Astrocyte of the spinal cord (primary cell): Measurements from ENCODE around the gene RNLS.

Experiments used
- DNase-seq: peaks from one replicate; pipeline ENCODE4 v3.0.0; 2011; ENCODE audit warnings: low read depth, low spot score
- H3K4me3 ChIP-seq: 2 replicates; pipeline ENCODE4 v1.5.1; 2011; ENCODE audit warnings: low read depth, mild to moderate bottlenecking, low read length, moderate library complexity
- CTCF ChIP-seq: IDR thresholded peaks from 2 replicates; pipeline ENCODE4 v1.5.1; 2012; ENCODE audit warnings: low read depth, mild to moderate bottlenecking, low read length, inconsistent platforms
- in situ Hi-C: cut with HindIII; loops from 2 replicates; pipeline ENCODE4 v1.10.0; 2017; ENCODE audit warnings: low sequenced_read_pairs

RNLS gene

GRCh38 chr10:88253622-88254021, 329.5 kb downstream of the RNLS start:
- H3K4me3 ChIP-seq = no peak overlapping the region
- TF ChIP-seq CTCF = no peak
- no peak for DNase-seq
- in situ Hi-C loops = no loop called here

- no peak overlapping the region for H3K4me3 ChIP-seq
- in situ Hi-C loops = no loop called here
- DNase-seq = no peak
- no peak for TF ChIP-seq CTCF
Measured at GRCh38 chr10:88253128-88253527, 330.0 kb downstream of the RNLS start.

GRCh38 chr10:88249450-88249849, 333.7 kb downstream of the RNLS start:
- no peak for DNase-seq
- no peak for TF ChIP-seq CTCF
- in situ Hi-C loops = no loop called here
- no peak overlapping the region for H3K4me3 ChIP-seq

GRCh38 chr10:88246675-88247074, 336.4 kb downstream of the RNLS start:
- DNase-seq = no peak
- in situ Hi-C loops = no loop called here
- TF ChIP-seq CTCF = no peak
- H3K4me3 ChIP-seq = no peak overlapping the region

GRCh38 chr10:88245974-88246511, 337.1 kb downstream of the RNLS start:
- no peak for TF ChIP-seq CTCF
- DNase-seq = peak; percentile 75
- H3K4me3 ChIP-seq = no peak overlapping the region
- in situ Hi-C loops = no loop called here

- DNase-seq = no peak
- no peak overlapping the region for H3K4me3 ChIP-seq
- TF ChIP-seq CTCF = no peak
- in situ Hi-C loops = no loop called here
Measured at GRCh38 chr10:88244781-88245625, 338.1 kb downstream of the RNLS start.
